ENCODE measurements around the gene MLYCD.

GRCh38 chr16:83923581-83924365 is 24.9 kb downstream of the MLYCD start:
- TF ChIP-seq, protein P1, sequence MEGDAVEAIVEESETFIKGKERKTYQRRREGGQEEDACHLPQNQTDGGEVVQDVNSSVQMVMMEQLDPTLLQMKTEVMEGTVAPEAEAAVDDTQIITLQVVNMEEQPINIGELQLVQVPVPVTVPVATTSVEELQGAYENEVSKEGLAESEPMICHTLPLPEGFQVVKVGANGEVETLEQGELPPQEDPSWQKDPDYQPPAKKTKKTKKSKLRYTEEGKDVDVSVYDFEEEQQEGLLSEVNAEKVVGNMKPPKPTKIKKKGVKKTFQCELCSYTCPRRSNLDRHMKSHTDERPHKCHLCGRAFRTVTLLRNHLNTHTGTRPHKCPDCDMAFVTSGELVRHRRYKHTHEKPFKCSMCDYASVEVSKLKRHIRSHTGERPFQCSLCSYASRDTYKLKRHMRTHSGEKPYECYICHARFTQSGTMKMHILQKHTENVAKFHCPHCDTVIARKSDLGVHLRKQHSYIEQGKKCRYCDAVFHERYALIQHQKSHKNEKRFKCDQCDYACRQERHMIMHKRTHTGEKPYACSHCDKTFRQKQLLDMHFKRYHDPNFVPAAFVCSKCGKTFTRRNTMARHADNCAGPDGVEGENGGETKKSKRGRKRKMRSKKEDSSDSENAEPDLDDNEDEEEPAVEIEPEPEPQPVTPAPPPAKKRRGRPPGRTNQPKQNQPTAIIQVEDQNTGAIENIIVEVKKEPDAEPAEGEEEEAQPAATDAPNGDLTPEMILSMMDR (IDR thresholded peaks at IDR 0.05): no peak
- TF ChIP-seq POLR2A (IDR thresholded peaks at IDR 0.05): no peak

Measured in body of pancreas (tissue), 4 donors.